Measurements from ENCODE around the gene KATNBL1.
A peak's percentile ranks its signal among the peaks of the same experiment; 100 is the strongest.

KATNBL1 gene

GRCh38 chr15:34119291-34119690, 90.6 kb downstream of the KATNBL1 start:
- no peak for TF ChIP-seq CTCF (IDR thresholded peaks at IDR 0.05; ENCODE audit: low read depth, low read length, missing control alignments)
- DNase-seq (ENCODE audit: low read depth) = no peak
- H3K4me3 ChIP-seq (ENCODE audit: low read depth, low read length) = no peak overlapping the region
- in situ Hi-C loops (cut with HindIII; ENCODE audit: low sequenced_read_pairs) = no loop called here

GRCh38 chr15:34116620-34117019, 93.3 kb downstream of the KATNBL1 start:
- DNase-seq (ENCODE audit: low read depth) = no peak
- H3K4me3 ChIP-seq (ENCODE audit: low read depth, low read length) = no peak overlapping the region
- in situ Hi-C loops (cut with HindIII; ENCODE audit: low sequenced_read_pairs) = no loop called here
- TF ChIP-seq CTCF (IDR thresholded peaks at IDR 0.05; ENCODE audit: low read depth, low read length, missing control alignments) = no peak

GRCh38 chr15:34114739-34115138, 95.2 kb downstream of the KATNBL1 start:
- no peak overlapping the region for H3K4me3 ChIP-seq (ENCODE audit: low read depth, low read length)
- in situ Hi-C loops (cut with HindIII; ENCODE audit: low sequenced_read_pairs) = no loop called here
- no peak for DNase-seq (ENCODE audit: low read depth)

GRCh38 chr15:34114215-34114614, 95.7 kb downstream of the KATNBL1 start:
- no peak overlapping the region for H3K4me3 ChIP-seq (ENCODE audit: low read depth, low read length)
- no peak for TF ChIP-seq CTCF (IDR thresholded peaks at IDR 0.05; ENCODE audit: low read depth, low read length, missing control alignments)
- no peak for DNase-seq (ENCODE audit: low read depth)
- in situ Hi-C loops (cut with HindIII; ENCODE audit: low sequenced_read_pairs) = no loop called here

More at GRCh38 chr15:34114739-34115138, 95.2 kb downstream of the KATNBL1 start:
- no peak for TF ChIP-seq CTCF (IDR thresholded peaks at IDR 0.05; ENCODE audit: low read depth, low read length, missing control alignments)

GRCh38 chr15:34111488-34111887, 98.4 kb downstream of the KATNBL1 start:
- no peak overlapping the region for H3K4me3 ChIP-seq (ENCODE audit: low read depth, low read length)
- TF ChIP-seq CTCF (IDR thresholded peaks at IDR 0.05; ENCODE audit: low read depth, low read length, missing control alignments) = no peak
- in situ Hi-C loops (cut with HindIII; ENCODE audit: low sequenced_read_pairs) = no loop called here
- DNase-seq (ENCODE audit: low read depth) = no peak

- H3K4me3 ChIP-seq (ENCODE audit: low read depth, low read length) = no peak overlapping the region
- DNase-seq (ENCODE audit: low read depth) = peak; percentile 36
- in situ Hi-C loops (cut with HindIII; ENCODE audit: low sequenced_read_pairs) = no loop called here
- peak; percentile 74 for TF ChIP-seq CTCF (IDR thresholded peaks at IDR 0.05; ENCODE audit: low read depth, low read length, missing control alignments)
These were observed 99.9 kb downstream of the KATNBL1 start for GRCh38 chr15:34109797-34110663.

All from astrocyte of the cerebellum (primary cell).